Fibroblast of lung (primary cell): ENCODE results near the gene FN3KRP. TPM values are rescaled to one million over a fixed set of nuclear protein-coding genes. Genes with fewer than 3 reads are reported as not detected.

Source experiments
- DNase-seq, 2 donors: peaks; one replicate each; pipeline versions ENCODE4 v3.0.0 to v3.0.0-alpha.2; 2010; ENCODE audit warnings: low read depth in 2 of 2
- H2AFZ ChIP-seq: 2 replicates; pipeline ENCODE4 v1.5.1; 2012; ENCODE audit warnings: low read length, control low read depth, inconsistent platforms
- H3K27ac ChIP-seq: 2 replicates; pipeline ENCODE4 v1.5.1; 2011; ENCODE audit warnings: low read length, control low read depth; ENCODE audit not compliant: insufficient read depth
- H3K27me3 ChIP-seq: 2 replicates; pipeline ENCODE4 v1.5.1; 2011; ENCODE audit warnings: mild to moderate bottlenecking, low read length; ENCODE audit not compliant: control insufficient read depth, insufficient read depth
- H3K36me3 ChIP-seq: 2 replicates; pipeline ENCODE4 v1.5.1; 2011; ENCODE audit warnings: low read length; ENCODE audit not compliant: control insufficient read depth, insufficient read depth
- H3K4me1 ChIP-seq: 2 replicates; pipeline ENCODE4 v1.5.1; 2011; ENCODE audit warnings: low read length; ENCODE audit not compliant: control insufficient read depth, insufficient read depth; ENCODE audit errors: extremely low read depth
- H3K4me2 ChIP-seq: 2 replicates; pipeline ENCODE4 v1.5.1; 2011; ENCODE audit warnings: low read length, control low read depth; ENCODE audit not compliant: insufficient read depth; ENCODE audit errors: extremely low read depth
- H3K4me3 ChIP-seq, 4 experiments: fragments of 200-600 bp in 1 of 4; sonication (generic) in 1 of 4; replicated peaks in 1 of 4; 2 replicates each; pipeline ENCODE4 v1.5.1; 2011 to 2016; ENCODE audit warnings: low read length in 4 of 4, low read depth in 3 of 4, mild to moderate bottlenecking in 3 of 4, control low read depth in 2 of 4, inconsistent platforms in 1 of 4, mixed read lengths in 1 of 4; ENCODE audit not compliant: insufficient read depth in 1 of 4; ENCODE audit errors: control extremely low read depth in 1 of 4
- H3K79me2 ChIP-seq: 2 replicates; pipeline ENCODE4 v1.5.1; 2012; ENCODE audit warnings: mild to moderate bottlenecking, low read length, inconsistent platforms; ENCODE audit not compliant: control insufficient read depth, insufficient read depth
- H3K9ac ChIP-seq: 2 replicates; pipeline ENCODE4 v1.5.1; 2011; ENCODE audit warnings: mild to moderate bottlenecking, low read length, control low read depth; ENCODE audit not compliant: insufficient read depth
- H3K9me3 ChIP-seq: 2 replicates; pipeline ENCODE4 v1.5.1; 2012; ENCODE audit warnings: low read depth, low read length; ENCODE audit not compliant: control insufficient read depth, insufficient read depth
- H4K20me1 ChIP-seq: 2 replicates; pipeline ENCODE4 v1.5.1; 2011; ENCODE audit warnings: low read length; ENCODE audit not compliant: control insufficient read depth, insufficient read depth; ENCODE audit errors: extremely low read depth
- EZH2 ChIP-seq: IDR thresholded peaks from 2 replicates; pipeline ENCODE4 v1.5.1; 2012; ENCODE audit warnings: low read length, control low read depth, mild to moderate bottlenecking; ENCODE audit errors: missing control alignments
- polyA plus RNA-seq, 2 donors: library from polyadenylated mRNA; depleted of rRNA in 1 of 2; stranded (reverse) in 1 of 2; unstranded in 1 of 2; fragments of >200 nt; gene quantifications; 2 replicates each; pipeline ENCODE4 v1.2.1, GENCODE V29; 2011 to 2012; ENCODE audit warnings: missing spikeins in 1 of 2
- total RNA-seq: library from RNA; depleted of rRNA; stranded (reverse); fragments of >200 nt; gene quantifications from 2 replicates; pipeline ENCODE4 v1.2.1, GENCODE V29; 2014
- TF ChIP-seq, protein P1 (sequence below), 2 donors: IDR thresholded peaks in 1 of 2; conservative IDR thresholded peaks in 1 of 2; 1 replicate in 1 of 2; 2 replicates in 1 of 2; pipeline ENCODE4 v1.5.1; 2011 to 2012; ENCODE audit warnings: low read length in 2 of 2, control low read depth in 1 of 2, inconsistent platforms in 1 of 2, low read depth in 1 of 2, mild to moderate bottlenecking in 1 of 2

FN3KRP gene
- total and polyA plus RNA-seq, 2 donors (not counting 1 experiment from before 2014, with no cell fraction given) = 13.2 to 16.5 TPM

DNA sequence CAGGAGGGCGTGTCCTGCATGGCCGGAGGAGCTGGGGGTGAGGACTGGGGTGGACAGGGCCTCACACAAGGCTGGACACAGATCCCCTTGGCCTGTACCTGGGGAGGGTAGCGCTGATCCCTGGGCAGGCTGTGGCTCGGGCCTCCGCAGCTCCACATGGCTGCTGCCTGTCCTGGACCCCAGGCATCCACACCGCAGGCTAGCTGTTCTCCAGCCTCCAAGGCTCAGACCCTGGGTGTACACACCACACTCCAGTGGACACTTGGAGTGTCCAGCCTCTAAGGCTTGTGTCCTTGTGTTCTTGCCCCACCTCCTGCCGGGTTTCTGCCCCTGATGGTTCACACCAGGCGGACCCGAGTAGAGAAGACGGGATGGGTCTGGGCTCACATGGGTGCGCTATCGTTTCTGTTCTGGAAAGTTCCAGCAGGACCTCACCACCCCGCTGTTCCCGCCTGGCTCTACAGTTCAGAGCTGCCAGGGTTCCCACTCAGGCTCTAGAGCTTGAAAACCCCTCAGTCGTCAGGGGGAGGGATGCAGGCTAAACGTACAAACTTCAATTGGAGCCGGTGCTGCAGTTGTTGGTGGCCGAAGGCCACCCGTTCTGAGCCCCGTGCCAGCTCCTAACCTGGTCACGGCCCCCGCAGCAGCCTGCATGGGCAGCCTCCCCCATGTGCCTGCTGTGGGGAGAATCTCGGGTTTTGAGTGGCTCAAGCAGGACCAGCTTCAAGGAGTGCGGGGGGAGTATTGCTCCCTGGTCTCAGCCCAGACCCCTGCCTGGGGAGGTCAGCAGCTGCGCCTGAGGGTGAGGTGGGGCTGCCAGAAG lies 6.6 kb upstream of the FN3KRP start:
- no peaks in the 10 kb centered on the region for H4K20me1 ChIP-seq
- no peaks in the 10 kb centered on the region for H3K9me3 ChIP-seq
- H2AFZ ChIP-seq = no peak overlapping the region
- H3K79me2 ChIP-seq = no peaks in the 10 kb centered on the region
- no peaks in the 10 kb centered on the region for H3K27me3 ChIP-seq
- no peak overlapping the region for H3K27ac ChIP-seq
- TF ChIP-seq, protein P1, sequence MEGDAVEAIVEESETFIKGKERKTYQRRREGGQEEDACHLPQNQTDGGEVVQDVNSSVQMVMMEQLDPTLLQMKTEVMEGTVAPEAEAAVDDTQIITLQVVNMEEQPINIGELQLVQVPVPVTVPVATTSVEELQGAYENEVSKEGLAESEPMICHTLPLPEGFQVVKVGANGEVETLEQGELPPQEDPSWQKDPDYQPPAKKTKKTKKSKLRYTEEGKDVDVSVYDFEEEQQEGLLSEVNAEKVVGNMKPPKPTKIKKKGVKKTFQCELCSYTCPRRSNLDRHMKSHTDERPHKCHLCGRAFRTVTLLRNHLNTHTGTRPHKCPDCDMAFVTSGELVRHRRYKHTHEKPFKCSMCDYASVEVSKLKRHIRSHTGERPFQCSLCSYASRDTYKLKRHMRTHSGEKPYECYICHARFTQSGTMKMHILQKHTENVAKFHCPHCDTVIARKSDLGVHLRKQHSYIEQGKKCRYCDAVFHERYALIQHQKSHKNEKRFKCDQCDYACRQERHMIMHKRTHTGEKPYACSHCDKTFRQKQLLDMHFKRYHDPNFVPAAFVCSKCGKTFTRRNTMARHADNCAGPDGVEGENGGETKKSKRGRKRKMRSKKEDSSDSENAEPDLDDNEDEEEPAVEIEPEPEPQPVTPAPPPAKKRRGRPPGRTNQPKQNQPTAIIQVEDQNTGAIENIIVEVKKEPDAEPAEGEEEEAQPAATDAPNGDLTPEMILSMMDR (conservative IDR thresholded peaks at IDR 0.05 in 1 of 2, IDR thresholded peaks at IDR 0.05 in 1 of 2; ENCODE audit: low read depth in 1 of 2, low read length in 2 of 2) = no peak
- TF ChIP-seq EZH2 = no peak
- H3K4me2 ChIP-seq = no peak overlapping the region
- no peak overlapping the region for H3K4me3 ChIP-seq
- H3K4me1 ChIP-seq = no peaks in the 10 kb centered on the region
- H3K36me3 ChIP-seq = no peaks in the 10 kb centered on the region
- DNase-seq = no peak
- H3K9ac ChIP-seq = no peak overlapping the region

DNA sequence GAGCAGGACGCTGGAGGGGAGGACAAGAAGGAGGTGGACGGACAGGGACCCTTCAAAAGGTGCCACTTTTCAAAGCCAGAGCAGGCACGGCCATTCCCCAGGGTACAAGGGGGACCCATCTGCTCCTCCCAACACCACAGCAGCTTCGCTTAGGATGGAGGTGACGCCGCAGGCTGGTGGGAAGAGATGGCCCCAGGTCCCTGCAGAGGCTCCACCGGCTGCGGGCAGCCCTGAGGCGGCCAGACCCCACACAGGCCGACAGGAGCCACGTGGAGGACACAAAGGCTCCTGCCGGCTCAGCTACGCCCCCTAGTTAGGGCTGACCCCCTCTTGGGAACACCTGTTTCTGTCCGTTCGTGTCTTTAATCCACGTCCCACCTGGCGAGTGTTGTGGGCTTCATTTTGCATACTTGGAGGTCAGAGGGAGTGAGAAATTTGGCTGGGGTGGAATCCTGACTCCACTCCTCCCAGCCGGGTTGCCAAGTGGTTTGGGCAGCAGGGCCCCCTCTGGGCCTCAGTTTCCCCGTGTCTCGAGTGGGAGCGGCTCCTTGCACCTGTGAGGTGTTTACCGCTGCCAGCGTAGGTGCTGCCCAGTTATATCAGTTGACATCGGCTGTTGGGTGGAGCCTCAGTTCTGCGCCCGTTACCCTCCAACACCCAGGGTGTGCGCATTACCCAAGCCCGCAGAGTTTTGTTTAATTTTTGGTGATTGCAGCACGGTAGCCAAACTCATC lies 5.8 kb upstream of the FN3KRP start:
- Histone ChIP-seq H3K9ac (no peak overlapping the region), H3K4me3 (no peak overlapping the region), H3K4me1 (no peaks in the 10 kb centered on the region), H3K9me3 (no peaks in the 10 kb centered on the region), H4K20me1 (no peaks in the 10 kb centered on the region), H3K27me3 (no peaks in the 10 kb centered on the region), H3K79me2 (no peaks in the 10 kb centered on the region), H3K36me3 (no peaks in the 10 kb centered on the region), H3K27ac (no peak overlapping the region), H2AFZ (no peak overlapping the region), H3K4me2 (no peak overlapping the region)
- no peak for DNase-seq
- TF ChIP-seq EZH2 = no peak
- TF ChIP-seq, protein P1 (conservative IDR thresholded peaks at IDR 0.05 in 1 of 2, IDR thresholded peaks at IDR 0.05 in 1 of 2; ENCODE audit: low read depth in 1 of 2, low read length in 2 of 2) = no peak

GRCh38 chr17:82713071-82713723 lies 3.3 kb upstream of the FN3KRP start:
- H3K27ac ChIP-seq = no peak overlapping the region
- no peak overlapping the region for H2AFZ ChIP-seq
- H3K27me3 ChIP-seq = no peaks in the 10 kb centered on the region
- H4K20me1 ChIP-seq = no peaks in the 10 kb centered on the region
- no peak overlapping the region for H3K4me3 ChIP-seq
- TF ChIP-seq, protein P1 (conservative IDR thresholded peaks at IDR 0.05 in 1 of 2, IDR thresholded peaks at IDR 0.05 in 1 of 2; ENCODE audit: low read depth in 1 of 2, low read length in 2 of 2) = no peak
- TF ChIP-seq EZH2 = no peak
- no peaks in the 10 kb centered on the region for H3K36me3 ChIP-seq
- H3K9me3 ChIP-seq = no peaks in the 10 kb centered on the region
- peaks cover 9% of the 10 kb centered on the region for H3K79me2 ChIP-seq
- no peak for DNase-seq
- H3K4me2 ChIP-seq = no peak overlapping the region
- H3K9ac ChIP-seq = no peak overlapping the region
- H3K4me1 ChIP-seq = peaks cover 4% of the 10 kb centered on the region
